SH-SY5Y (cell line): Measurements from ENCODE around the gene FYB2.

Experiments used
- GATA2 ChIP-seq: IDR thresholded peaks from 2 replicates; pipeline ENCODE4 v1.6.1; 2011; ENCODE audit warnings: mild to moderate bottlenecking, low read depth, low read length
- GATA3 ChIP-seq: IDR thresholded peaks from 2 replicates; pipeline ENCODE4 v1.6.1; 2011; ENCODE audit warnings: low read depth, mild to moderate bottlenecking, low read length, moderate library complexity

FYB2 gene

GRCh38 chr1:56788102-56788501 lies 31.1 kb downstream of the FYB2 start:
- TF ChIP-seq GATA3 (no peak), GATA2 (no peak)

GRCh38 chr1:56787330-56787729 lies 31.9 kb downstream of the FYB2 start:
- TF ChIP-seq GATA3 (no peak), GATA2 (no peak)

- TF ChIP-seq GATA3 = no peak
- TF ChIP-seq GATA2 = no peak
Measured at GRCh38 chr1:56782773-56783172, 36.4 kb downstream of the FYB2 start.

DNA sequence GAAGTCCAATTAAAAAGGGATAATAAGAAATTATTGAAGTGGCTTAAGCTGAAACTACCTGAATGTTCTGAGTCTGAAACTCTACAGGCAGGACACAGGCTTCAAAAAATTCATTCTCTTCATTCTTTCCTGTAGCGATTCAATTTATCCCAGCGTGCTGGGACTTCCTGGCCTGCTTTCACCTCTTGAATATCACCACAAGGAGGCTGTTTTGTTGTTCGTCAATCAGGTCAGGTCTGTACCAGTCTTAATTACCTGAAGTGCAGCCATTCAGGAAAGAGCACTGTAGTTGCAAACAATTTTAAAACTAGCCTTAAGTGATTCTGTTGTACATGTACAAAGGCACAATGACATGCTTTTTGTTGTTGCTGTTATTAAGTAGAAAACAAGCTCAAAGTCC lies 38.4 kb downstream of the FYB2 start:
- TF ChIP-seq GATA2 = no peak
- no peak for TF ChIP-seq GATA3

GRCh38 chr1:56780128-56780750 lies 39.0 kb downstream of the FYB2 start:
- TF ChIP-seq GATA3 (no peak), GATA2 (no peak)

GRCh38 chr1:56777972-56778371 lies 41.2 kb downstream of the FYB2 start:
- no peak for TF ChIP-seq GATA3

- TF ChIP-seq GATA3 (no peak), GATA2 (no peak)
Measured at GRCh38 chr1:56774067-56774609, 45.1 kb downstream of the FYB2 start.

DNA sequence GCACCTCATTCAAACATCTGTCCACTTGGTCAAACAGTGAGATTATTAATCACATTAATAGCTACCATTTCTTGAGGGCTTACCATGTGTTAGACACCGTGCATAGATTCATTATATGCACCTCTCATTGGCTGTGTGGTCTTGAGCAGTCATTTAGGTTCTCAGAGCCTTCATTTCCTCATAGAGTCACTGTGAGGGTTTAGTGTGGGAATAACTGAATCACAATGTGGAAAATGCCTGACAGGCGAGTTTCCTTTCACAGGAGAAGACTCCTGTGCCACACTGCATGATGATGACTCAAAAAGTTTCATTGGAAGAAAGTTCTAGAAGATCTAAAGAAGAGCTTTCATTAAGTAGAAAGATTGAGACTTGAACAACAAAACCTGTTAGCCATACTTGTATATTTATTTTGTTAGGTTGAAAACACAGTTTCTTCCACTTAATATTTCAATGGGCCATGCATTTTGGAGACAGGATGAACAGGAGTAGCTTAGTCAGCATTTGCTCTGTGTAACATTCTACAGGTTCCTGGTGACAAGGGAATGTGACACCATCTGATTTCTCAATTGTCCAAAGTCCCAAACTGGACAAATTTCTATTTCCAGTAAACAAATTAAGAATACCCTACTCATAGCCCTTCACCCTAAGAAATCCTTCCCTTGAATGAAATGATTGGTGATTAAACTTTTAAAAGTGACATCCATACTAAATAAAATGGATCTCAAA lies 45.7 kb downstream of the FYB2 start:
- TF ChIP-seq GATA2 (no peak), GATA3 (no peak)

GRCh38 chr1:56771717-56772116 lies 47.5 kb downstream of the FYB2 start:
- TF ChIP-seq GATA3 (no peak), GATA2 (no peak)

DNA sequence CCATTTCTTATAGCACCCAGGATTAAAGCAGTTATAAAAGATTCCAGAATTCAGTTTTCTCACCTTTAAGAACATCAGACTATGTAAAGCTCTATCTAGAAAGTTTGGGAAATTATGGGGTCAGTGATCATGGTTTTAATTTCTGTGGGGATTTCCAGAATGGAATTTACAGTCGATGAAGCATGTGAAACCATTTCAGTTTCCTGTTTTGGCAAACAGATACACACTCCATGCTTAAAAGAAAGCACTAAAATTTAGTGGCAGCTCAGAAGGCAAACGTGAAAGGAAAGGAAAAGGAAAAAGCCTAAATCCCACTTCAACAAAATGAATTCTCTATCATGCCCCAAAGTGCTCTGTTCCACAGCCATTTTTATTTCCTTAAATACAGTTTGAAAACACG lies 60.4 kb downstream of the FYB2 start:
- no peak for TF ChIP-seq GATA3
- TF ChIP-seq GATA2 = no peak

- TF ChIP-seq GATA3 = no peak
- no peak for TF ChIP-seq GATA2
Measured at GRCh38 chr1:56758135-56758534, 61.1 kb downstream of the FYB2 start.

GRCh38 chr1:56755911-56756310 lies 63.3 kb downstream of the FYB2 start:
- TF ChIP-seq GATA2 (no peak), GATA3 (no peak)

- TF ChIP-seq GATA2 (no peak), GATA3 (no peak)
Measured at GRCh38 chr1:56754708-56755479, 64.3 kb downstream of the FYB2 start.

GRCh38 chr1:56745231-56745630 lies 74.0 kb downstream of the FYB2 start:
- no peak for TF ChIP-seq GATA2

- no peak for TF ChIP-seq GATA2
- no peak for TF ChIP-seq GATA3
Measured at GRCh38 chr1:56728964-56729363, 90.2 kb downstream of the FYB2 start.

DNA sequence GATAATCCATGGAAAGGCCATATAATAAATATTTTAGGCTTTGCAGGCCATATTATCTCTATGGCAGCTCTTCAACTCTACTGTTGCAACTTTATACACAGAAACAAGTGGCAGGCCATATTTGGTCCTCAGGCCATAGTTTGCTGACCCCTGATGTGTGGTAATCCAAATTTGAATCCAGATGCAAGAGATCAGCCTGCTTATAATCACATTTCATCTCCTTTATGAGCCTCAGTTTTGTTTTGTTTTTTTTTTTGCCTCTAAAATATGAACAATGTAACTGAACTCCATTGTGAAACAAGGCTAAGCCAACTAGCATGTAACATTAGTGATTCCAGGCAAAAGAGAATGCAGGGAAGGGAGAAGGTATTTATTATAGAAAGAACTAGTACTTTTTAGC lies 92.5 kb downstream of the FYB2 start:
- TF ChIP-seq GATA3 (no peak), GATA2 (no peak)
